K562 (cell line): ENCODE measurements around the gene SORT1. TPM values are rescaled to one million over a fixed set of nuclear protein-coding genes. Genes with fewer than 3 reads are reported as not detected.

Source experiments
- CHCHD3 ChIP-seq: fragments of 250-450 bp; sonication (Bioruptor Pico); IDR thresholded peaks from 2 replicates; pipeline ENCODE4 v2.1.2; 2022; ENCODE audit warnings: mild to moderate bottlenecking
- DPF2 ChIP-seq: fragments of 450-650 bp; IDR thresholded peaks from 2 replicates; pipeline ENCODE4 v1.6.1; 2016
- ERF ChIP-seq: fragments of 450-650 bp; formaldehyde crosslinking; IDR thresholded peaks from 2 replicates; pipeline ENCODE4 v1.4.0; 2020; ENCODE audit warnings: mild to moderate bottlenecking, mixed read lengths
- MAFF ChIP-seq: IDR thresholded peaks from 2 replicates; pipeline ENCODE4 v1.6.1; 2012; ENCODE audit warnings: low read length, improper control_type of control experiment
- NUFIP1 ChIP-seq: fragments of 450-650 bp; IDR thresholded peaks from 2 replicates; pipeline ENCODE4 v1.6.1; 2018; ENCODE audit not compliant: partially characterized antibody
- PHF21A ChIP-seq: fragments of 450-650 bp; IDR thresholded peaks from 2 replicates; pipeline ENCODE4 v1.6.1; 2017; ENCODE audit warnings: low read depth, borderline replicate concordance
- RB1 ChIP-seq: fragments of 450-650 bp; IDR thresholded peaks from 2 replicates; pipeline ENCODE4 v1.6.1; 2017; ENCODE audit warnings: low read depth, mild to moderate bottlenecking
- TCF3 ChIP-seq: sonication (generic); formaldehyde crosslinking; IDR thresholded peaks from 2 replicates; pipeline ENCODE4 v1.4.0; 2020; ENCODE audit warnings: mild to moderate bottlenecking, missing genetic modification reagents
- TEAD2 ChIP-seq: fragments of 450-650 bp; IDR thresholded peaks from 2 replicates; pipeline ENCODE4 v1.6.1; 2016; ENCODE audit warnings: missing genetic modification characterization, control low read depth, missing compliant biosample characterization
- YY1 ChIP-seq, 3 experiments: IDR thresholded peaks; 2 replicates each; pipeline ENCODE4 v1.6.1; 2011; ENCODE audit warnings: low read length in 2 of 3, mild to moderate bottlenecking in 2 of 3, moderate library complexity in 2 of 3, borderline replicate concordance in 1 of 3, control low read depth in 1 of 3, low read depth in 1 of 3; ENCODE audit not compliant: insufficient read depth in 3 of 3, insufficient replicate concordance in 2 of 3, control insufficient read depth in 1 of 3, insufficient read length in 1 of 3; ENCODE audit errors: extremely low read depth in 1 of 3
- ZFX ChIP-seq: sonication (generic); formaldehyde crosslinking; IDR thresholded peaks from 2 replicates; pipeline ENCODE4 v1.8.0; 2022; ENCODE audit warnings: mild to moderate bottlenecking, missing genetic modification reagents, moderate library complexity
- ZKSCAN8 ChIP-seq: fragments of 200-800 bp; sonication (Bioruptor generic); IDR thresholded peaks from 2 replicates; pipeline ENCODE4 v1.6.1; 2016; ENCODE audit warnings: missing genetic modification characterization, missing compliant biosample characterization
- ZSCAN29 ChIP-seq: fragments of 450-650 bp; IDR thresholded peaks from 2 replicates; pipeline ENCODE4 v1.6.1; 2017
- polyA plus RNA-seq, 8 experiments: library from polyadenylated mRNA; depleted of rRNA in 4 of 8; stranded (reverse) in 5 of 8; unstranded in 3 of 8; fragments of >200 nt; fragmentation: Nextera tagmentation in 2 of 8; fragmentation: Illumina TruSeq in 1 of 8; extraction: Ambion mirVana in 2 of 8; extraction: Trizol in 1 of 8; gene quantifications; 2 replicates each; pipeline versions ENCODE4 v1.2.1 to v1.2.3, GENCODE V29; 2011 to 2014; ENCODE audit warnings: inconsistent platforms in 1 of 8, missing spikeins in 1 of 8
- total RNA-seq, 7 experiments: library from RNA; depleted of rRNA in 6 of 7; stranded (reverse); fragments of >200 nt in 6 of 7; fragmentation: Illumina TruSeq in 2 of 7; extraction: Trizol in 2 of 7; gene quantifications; 2 replicates each; pipeline versions ENCODE4 v1.2.1 to v1.2.3, GENCODE V29; 2011 to 2021; ENCODE audit warnings: low replicate concordance in 1 of 7
- TF ChIP-seq, protein P1 (sequence below): fragments of 450-650 bp; IDR thresholded peaks from 2 replicates; pipeline ENCODE4 v1.6.1; 2018; ENCODE audit not compliant: partially characterized antibody
- TF ChIP-seq, protein P2 (sequence below): fragments of 450-650 bp; formaldehyde crosslinking; IDR thresholded peaks from 2 replicates; pipeline ENCODE4 v1.4.0; 2022; ENCODE audit warnings: missing genetic modification characterization
- TF ChIP-seq, protein P3 (sequence below): IDR thresholded peaks from 2 replicates; pipeline ENCODE4 v1.6.1; 2011; ENCODE audit warnings: borderline replicate concordance, low read depth, mild to moderate bottlenecking, moderate library complexity, low read length; ENCODE audit not compliant: insufficient read depth, poor library complexity, severe bottlenecking
- TF ChIP-seq, protein P4 (sequence below): fragments of 250-450 bp; sonication (Bioruptor Pico); IDR thresholded peaks from 2 replicates; pipeline ENCODE4 v1.8.0; 2021; ENCODE audit warnings: moderate library complexity, mild to moderate bottlenecking, inconsistent platforms

The SORT1 gene
- total and polyA plus RNA-seq, 9 of the 15 experiments (the other 6 are each of a cell fraction or from before 2014, with no cell fraction given): 27.4 to 112 (median 65.0) TPM

DNA sequence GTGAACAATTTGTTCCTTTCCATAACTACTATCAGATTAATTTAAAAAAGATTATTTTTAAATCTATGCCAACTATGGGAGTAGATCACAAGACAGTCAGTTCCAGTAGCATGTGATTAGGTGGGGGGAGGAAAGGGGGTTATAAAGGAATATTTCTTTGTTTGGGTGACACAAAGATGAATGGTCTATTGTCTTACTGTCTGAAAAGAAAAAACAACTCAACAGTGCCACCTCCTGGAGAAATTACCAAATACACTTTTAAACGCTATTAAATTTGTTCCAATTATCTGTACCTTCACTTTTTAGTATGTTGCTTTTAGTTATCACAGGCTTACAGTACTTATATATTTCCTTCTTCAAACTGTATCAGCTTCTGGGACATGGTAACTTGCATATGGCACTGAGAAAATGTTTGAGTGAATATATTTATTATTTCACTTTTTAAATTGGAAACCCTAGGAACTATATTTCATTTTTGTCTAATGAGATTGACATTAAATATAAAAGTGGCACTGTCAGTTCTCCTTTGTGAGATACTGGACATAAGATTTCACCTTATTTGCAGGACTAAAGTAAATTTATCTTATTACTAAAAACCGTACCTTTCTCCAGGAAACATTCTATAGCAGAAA lies 1.7 kb upstream of the SORT1 start (continued):
- TF ChIP-seq, protein P1, sequence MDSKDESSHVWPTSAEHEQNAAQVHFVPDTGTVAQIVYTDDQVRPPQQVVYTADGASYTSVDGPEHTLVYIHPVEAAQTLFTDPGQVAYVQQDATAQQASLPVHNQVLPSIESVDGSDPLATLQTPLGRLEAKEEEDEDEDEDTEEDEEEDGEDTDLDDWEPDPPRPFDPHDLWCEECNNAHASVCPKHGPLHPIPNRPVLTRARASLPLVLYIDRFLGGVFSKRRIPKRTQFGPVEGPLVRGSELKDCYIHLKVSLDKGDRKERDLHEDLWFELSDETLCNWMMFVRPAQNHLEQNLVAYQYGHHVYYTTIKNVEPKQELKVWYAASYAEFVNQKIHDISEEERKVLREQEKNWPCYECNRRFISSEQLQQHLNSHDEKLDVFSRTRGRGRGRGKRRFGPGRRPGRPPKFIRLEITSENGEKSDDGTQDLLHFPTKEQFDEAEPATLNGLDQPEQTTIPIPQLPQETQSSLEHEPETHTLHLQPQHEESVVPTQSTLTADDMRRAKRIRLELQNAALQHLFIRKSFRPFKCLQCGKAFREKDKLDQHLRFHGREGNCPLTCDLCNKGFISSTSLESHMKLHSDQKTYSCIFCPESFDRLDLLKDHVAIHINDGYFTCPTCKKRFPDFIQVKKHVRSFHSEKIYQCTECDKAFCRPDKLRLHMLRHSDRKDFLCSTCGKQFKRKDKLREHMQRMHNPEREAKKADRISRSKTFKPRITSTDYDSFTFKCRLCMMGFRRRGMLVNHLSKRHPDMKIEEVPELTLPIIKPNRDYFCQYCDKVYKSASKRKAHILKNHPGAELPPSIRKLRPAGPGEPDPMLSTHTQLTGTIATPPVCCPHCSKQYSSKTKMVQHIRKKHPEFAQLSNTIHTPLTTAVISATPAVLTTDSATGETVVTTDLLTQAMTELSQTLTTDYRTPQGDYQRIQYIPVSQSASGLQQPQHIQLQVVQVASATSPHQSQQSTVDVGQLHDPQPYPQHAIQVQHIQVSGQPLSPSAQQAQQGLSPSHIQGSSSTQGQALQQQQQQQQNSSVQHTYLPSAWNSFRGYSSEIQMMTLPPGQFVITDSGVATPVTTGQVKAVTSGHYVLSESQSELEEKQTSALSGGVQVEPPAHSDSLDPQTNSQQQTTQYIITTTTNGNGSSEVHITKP: no peak
- TF ChIP-seq MAFF (0 out of 2 replicates have a peak, but pooled peaks have one; percentile 2), RB1 (0 out of 2 replicates have a peak, but pooled peaks have one; percentile 38), NUFIP1 (no peak), DPF2 (no peak), TEAD2 (tag) (no peak), ERF (CRISPR knock-in tag) (no peak), TCF3 (CRISPR knock-in tag) (no peak), ZSCAN29 (no peak), YY1 (IDR thresholded peaks at IDR 0.05; ENCODE audit: borderline replicate concordance in 1 of 3, control insufficient read depth in 1 of 3, extremely low read depth in 1 of 3, insufficient read depth in 3 of 3, insufficient read length in 1 of 3, insufficient replicate concordance in 2 of 3, low read depth in 1 of 3, low read length in 2 of 3) (no peak), ZKSCAN8 (CRISPR knock-in tag) (no peak), PHF21A (no peak), CHCHD3 (CRISPR knock-in tag) (no peak), ZFX (CRISPR knock-in tag) (no peak)
- TF ChIP-seq, protein P2, sequence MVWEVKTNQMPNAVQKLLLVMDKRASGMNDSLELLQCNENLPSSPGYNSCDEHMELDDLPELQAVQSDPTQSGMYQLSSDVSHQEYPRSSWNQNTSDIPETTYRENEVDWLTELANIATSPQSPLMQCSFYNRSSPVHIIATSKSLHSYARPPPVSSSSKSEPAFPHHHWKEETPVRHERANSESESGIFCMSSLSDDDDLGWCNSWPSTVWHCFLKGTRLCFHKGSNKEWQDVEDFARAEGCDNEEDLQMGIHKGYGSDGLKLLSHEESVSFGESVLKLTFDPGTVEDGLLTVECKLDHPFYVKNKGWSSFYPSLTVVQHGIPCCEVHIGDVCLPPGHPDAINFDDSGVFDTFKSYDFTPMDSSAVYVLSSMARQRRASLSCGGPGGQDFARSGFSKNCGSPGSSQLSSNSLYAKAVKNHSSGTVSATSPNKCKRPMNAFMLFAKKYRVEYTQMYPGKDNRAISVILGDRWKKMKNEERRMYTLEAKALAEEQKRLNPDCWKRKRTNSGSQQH: no peak
- TF ChIP-seq, protein P3, sequence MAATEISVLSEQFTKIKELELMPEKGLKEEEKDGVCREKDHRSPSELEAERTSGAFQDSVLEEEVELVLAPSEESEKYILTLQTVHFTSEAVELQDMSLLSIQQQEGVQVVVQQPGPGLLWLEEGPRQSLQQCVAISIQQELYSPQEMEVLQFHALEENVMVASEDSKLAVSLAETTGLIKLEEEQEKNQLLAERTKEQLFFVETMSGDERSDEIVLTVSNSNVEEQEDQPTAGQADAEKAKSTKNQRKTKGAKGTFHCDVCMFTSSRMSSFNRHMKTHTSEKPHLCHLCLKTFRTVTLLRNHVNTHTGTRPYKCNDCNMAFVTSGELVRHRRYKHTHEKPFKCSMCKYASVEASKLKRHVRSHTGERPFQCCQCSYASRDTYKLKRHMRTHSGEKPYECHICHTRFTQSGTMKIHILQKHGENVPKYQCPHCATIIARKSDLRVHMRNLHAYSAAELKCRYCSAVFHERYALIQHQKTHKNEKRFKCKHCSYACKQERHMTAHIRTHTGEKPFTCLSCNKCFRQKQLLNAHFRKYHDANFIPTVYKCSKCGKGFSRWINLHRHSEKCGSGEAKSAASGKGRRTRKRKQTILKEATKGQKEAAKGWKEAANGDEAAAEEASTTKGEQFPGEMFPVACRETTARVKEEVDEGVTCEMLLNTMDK: no peak
- TF ChIP-seq, protein P4, sequence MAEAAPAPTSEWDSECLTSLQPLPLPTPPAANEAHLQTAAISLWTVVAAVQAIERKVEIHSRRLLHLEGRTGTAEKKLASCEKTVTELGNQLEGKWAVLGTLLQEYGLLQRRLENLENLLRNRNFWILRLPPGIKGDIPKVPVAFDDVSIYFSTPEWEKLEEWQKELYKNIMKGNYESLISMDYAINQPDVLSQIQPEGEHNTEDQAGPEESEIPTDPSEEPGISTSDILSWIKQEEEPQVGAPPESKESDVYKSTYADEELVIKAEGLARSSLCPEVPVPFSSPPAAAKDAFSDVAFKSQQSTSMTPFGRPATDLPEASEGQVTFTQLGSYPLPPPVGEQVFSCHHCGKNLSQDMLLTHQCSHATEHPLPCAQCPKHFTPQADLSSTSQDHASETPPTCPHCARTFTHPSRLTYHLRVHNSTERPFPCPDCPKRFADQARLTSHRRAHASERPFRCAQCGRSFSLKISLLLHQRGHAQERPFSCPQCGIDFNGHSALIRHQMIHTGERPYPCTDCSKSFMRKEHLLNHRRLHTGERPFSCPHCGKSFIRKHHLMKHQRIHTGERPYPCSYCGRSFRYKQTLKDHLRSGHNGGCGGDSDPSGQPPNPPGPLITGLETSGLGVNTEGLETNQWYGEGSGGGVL (CRISPR knock-in tag): no peak
